Testis (tissue), 3 donors: ENCODE measurements around the gene AMN. TPM values are rescaled to one million over a fixed set of nuclear protein-coding genes. Genes with fewer than 3 reads are reported as not detected.

Experiments
- DNase-seq: peaks from one replicate; pipeline ENCODE4 v3.0.0-alpha.2; 2019
- H3K27ac ChIP-seq, 2 donors: fragments of 200-600 bp; sonication (generic); one replicate each; pipeline ENCODE4 v1.5.1; 2019
- H3K27me3 ChIP-seq: fragments of 200-600 bp; sonication (generic); one replicate; pipeline ENCODE4 v1.5.1; 2019
- H3K36me3 ChIP-seq: fragments of 200-600 bp; sonication (generic); one replicate; pipeline ENCODE4 v1.5.1; 2017; ENCODE audit warnings: low read depth; ENCODE audit errors: missing control alignments
- H3K4me1 ChIP-seq: fragments of 200-600 bp; sonication (generic); one replicate; pipeline ENCODE4 v1.5.1; 2019
- H3K4me3 ChIP-seq, 2 donors: fragments of 200-600 bp; sonication (generic); one replicate each; pipeline ENCODE4 v1.5.1; 2017 to 2019
- H3K9me3 ChIP-seq: fragments of 200-600 bp; sonication (generic); one replicate; pipeline ENCODE4 v1.5.1; 2017
- POLR2A ChIP-seq: fragments of 450-650 bp; IDR thresholded peaks from one replicate; pipeline ENCODE4 v1.6.1; 2017; ENCODE audit warnings: antibody characterized with exemption, mild to moderate bottlenecking, moderate library complexity
- WGBS, 2 donors: methylation state at CpG; one replicate each; pipeline ENCODE4 v1.1.5; 2018; 5-methylcytosine and 5-hydroxymethylcytosine counted together
- intact Hi-C: fragments of 100-400 bp; cut with DNase I; formaldehyde crosslinking; loops from one replicate; pipeline ENCODE4 v1.15.1; 2023; ENCODE audit warnings: low total_unique reads
- polyA plus RNA-seq: library from polyadenylated mRNA; stranded (reverse); fragments of 350-450 nt; fragmentation: Illumina TruSeq; extraction: RNeasy Lipid Tissue Mini Kit (QIAGEN cat#74804); gene quantifications from one replicate; pipeline ENCODE4 v1.2.3, GENCODE V29; 2014; ENCODE audit warnings: low read depth, low replicate concordance; ENCODE audit not compliant: insufficient read depth
- total RNA-seq, 2 donors: library from RNA; depleted of rRNA; stranded (reverse); fragments of >200 nt; gene quantifications; one replicate each; pipeline ENCODE4 v1.2.3, GENCODE V29; 2016
- TF ChIP-seq, protein P1 (sequence below), 3 experiments: fragments of 450-650 bp in 2 of 3; fragments of 200-600 bp in 1 of 3; sonication (generic) in 1 of 3; IDR thresholded peaks; one replicate each; pipeline ENCODE4 v1.5.1; 2016 to 2019; ENCODE audit warnings: antibody characterized with exemption in 3 of 3, mild to moderate bottlenecking in 2 of 3, moderate library complexity in 1 of 3

The AMN gene
- total and polyA plus RNA-seq, 3 donors from 2014 or later = 3.0 to 4.6 (median 3.0) TPM

DNA sequence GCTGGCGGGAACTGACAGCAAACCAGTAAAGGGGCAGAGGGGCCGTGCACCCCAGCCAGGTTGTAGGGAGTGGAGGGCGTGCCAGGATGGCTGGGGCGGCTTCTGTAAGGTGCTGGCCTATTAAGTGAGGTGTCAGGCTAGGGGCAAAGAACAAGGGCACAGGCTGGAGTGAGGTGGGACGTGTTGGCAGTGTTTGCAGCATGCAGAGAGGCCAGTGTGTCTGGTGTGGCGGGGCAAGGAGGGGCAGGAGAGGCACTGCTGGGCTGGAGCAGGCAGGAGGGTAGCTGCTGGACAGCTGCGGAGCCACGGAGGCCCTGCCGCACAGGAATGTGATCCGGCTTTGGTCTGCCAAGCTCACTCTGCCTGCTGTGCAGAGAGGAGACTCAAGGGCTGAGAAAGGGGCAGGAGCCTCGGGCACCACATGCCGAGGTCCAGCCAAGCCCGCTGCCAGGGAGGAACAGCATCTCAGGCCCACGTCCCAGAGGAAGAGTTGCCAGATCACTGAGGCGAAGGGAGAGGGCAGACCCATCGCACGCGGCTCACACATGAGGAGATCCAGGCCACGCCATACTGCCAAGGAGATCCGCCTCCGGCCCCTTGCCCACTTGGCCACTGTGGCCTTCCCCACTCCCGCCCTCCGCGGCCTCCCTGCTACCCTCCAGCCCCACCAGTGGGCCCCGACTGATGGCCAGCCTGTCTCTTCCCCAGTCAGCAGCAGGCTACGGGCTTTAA lies 46.8 kb downstream of the AMN start:
- whole genome bisulfite sequencing, 2 donors = 92 to 94% methylated on average over 18 to 22 of the region's 26 CpGs
- no peaks in the 10 kb centered on the region for H3K27me3 ChIP-seq
- H3K36me3 ChIP-seq = no peaks in the 10 kb centered on the region
- TF ChIP-seq, protein P1, sequence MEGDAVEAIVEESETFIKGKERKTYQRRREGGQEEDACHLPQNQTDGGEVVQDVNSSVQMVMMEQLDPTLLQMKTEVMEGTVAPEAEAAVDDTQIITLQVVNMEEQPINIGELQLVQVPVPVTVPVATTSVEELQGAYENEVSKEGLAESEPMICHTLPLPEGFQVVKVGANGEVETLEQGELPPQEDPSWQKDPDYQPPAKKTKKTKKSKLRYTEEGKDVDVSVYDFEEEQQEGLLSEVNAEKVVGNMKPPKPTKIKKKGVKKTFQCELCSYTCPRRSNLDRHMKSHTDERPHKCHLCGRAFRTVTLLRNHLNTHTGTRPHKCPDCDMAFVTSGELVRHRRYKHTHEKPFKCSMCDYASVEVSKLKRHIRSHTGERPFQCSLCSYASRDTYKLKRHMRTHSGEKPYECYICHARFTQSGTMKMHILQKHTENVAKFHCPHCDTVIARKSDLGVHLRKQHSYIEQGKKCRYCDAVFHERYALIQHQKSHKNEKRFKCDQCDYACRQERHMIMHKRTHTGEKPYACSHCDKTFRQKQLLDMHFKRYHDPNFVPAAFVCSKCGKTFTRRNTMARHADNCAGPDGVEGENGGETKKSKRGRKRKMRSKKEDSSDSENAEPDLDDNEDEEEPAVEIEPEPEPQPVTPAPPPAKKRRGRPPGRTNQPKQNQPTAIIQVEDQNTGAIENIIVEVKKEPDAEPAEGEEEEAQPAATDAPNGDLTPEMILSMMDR (IDR thresholded peaks at IDR 0.05) = no peak
- no peak for TF ChIP-seq POLR2A
- intact Hi-C loops = no loop called here
- no peak overlapping the region for H3K4me3 ChIP-seq
- H3K9me3 ChIP-seq = no peaks in the 10 kb centered on the region
- no peak for DNase-seq
- H3K27ac ChIP-seq = no peak overlapping the region
- H3K4me1 ChIP-seq = no peaks in the 10 kb centered on the region

GRCh38 chr14:102969901-102970300 lies 47.4 kb downstream of the AMN start:
- no peak overlapping the region for H3K27ac ChIP-seq
- intact Hi-C loops = no loop called here

DNA sequence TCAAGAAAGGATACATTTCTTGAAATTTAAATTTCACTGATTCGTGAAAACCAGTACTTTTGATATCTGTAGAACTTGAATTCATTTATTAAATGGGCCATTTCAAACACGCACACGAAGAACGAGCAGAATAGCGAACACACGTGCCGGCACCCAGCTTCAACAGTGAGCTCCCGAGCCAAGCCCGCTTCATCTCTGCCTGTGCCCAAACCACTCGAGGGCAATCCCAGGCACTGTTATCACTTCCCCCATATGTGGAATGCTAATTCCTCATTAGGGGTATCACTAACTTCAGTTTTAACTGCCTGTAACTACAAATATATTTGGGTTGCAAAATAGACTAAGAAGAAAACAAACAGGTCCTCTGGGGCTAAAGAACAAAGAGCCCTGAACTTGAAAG lies 48.0 kb downstream of the AMN start:
- no peak for TF ChIP-seq POLR2A
- TF ChIP-seq, protein P1 (IDR thresholded peaks at IDR 0.05) = no peak
- Histone ChIP-seq H3K27me3 (no peaks in the 10 kb centered on the region), H3K9me3 (no peaks in the 10 kb centered on the region), H3K4me3 (no peak overlapping the region), H3K36me3 (no peaks in the 10 kb centered on the region), H3K4me1 (no peaks in the 10 kb centered on the region), H3K27ac (no peak overlapping the region)
- DNase-seq = no peak
- intact Hi-C loops = no loop called here
- WGBS, 2 donors = 90 to 92% methylated on average over 10 of the region's 10 CpGs

More at GRCh38 chr14:102969901-102970300, 47.4 kb downstream of the AMN start:
- no peaks in the 10 kb centered on the region for H3K9me3 ChIP-seq
- no peaks in the 10 kb centered on the region for H3K4me1 ChIP-seq
- H3K4me3 ChIP-seq = no peak overlapping the region
- WGBS, 2 donors = 90 to 92% methylated on average over 11 of the region's 11 CpGs
- no peak for DNase-seq
- no peaks in the 10 kb centered on the region for H3K36me3 ChIP-seq
- H3K27me3 ChIP-seq = no peaks in the 10 kb centered on the region
- TF ChIP-seq POLR2A = no peak
- TF ChIP-seq, protein P1 (IDR thresholded peaks at IDR 0.05) = no peak

DNA sequence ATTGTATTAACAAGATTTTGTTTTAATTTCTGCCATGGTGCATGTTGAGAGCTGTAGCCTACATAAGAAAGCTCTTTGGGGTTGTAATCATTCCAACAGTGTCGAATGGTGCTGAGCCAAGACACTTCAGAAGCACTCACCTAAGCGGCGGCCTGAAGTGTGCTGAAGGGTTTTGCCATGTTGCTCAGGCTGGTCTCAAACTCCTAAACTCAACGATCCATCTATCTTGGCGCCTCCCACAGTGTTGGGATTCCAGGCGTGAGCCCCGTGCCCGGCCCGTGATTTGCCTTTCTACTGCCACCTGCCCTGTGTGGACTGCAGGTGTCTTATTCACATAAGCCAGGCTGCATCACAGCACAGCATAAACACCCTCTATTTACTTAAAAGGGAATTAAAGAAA lies 48.9 kb downstream of the AMN start:
- Histone ChIP-seq H3K27ac (no peak overlapping the region), H3K4me3 (no peak overlapping the region), H3K9me3 (no peaks in the 10 kb centered on the region), H3K36me3 (no peaks in the 10 kb centered on the region), H3K27me3 (no peaks in the 10 kb centered on the region), H3K4me1 (no peaks in the 10 kb centered on the region)
- no peak for DNase-seq
- intact Hi-C loops = no loop called here
- TF ChIP-seq, protein P1 (IDR thresholded peaks at IDR 0.05) = no peak
- TF ChIP-seq POLR2A = no peak
- WGBS, 2 donors = 90 to 92% methylated on average over 9 of the region's 9 CpGs
